OCI-LY7 (cell line): ENCODE data around the gene CHST8.

Experiments
- CTCF ChIP-seq: fragments of 200-600 bp; sonication (generic); conservative IDR thresholded peaks from 2 replicates; pipeline ENCODE4 v1.5.1; 2014; ENCODE audit warnings: mild to moderate bottlenecking, antibody characterized with exemption, low read length, moderate library complexity, mixed read lengths
- EZH2phosphoT487 ChIP-seq: fragments of 200-600 bp; sonication (generic); IDR thresholded peaks from 2 replicates; pipeline ENCODE4 v1.6.1; 2018; ENCODE audit warnings: low read depth, borderline replicate concordance, mild to moderate bottlenecking, mixed run types, antibody characterized with exemption, low read length, moderate library complexity, mixed read lengths

GRCh38 chr19:33686687-33687480, 65.1 kb downstream of the CHST8 start:
- TF ChIP-seq CTCF (no peak), EZH2phosphoT487 (no peak)
